Lung (tissue), 12 donors: ENCODE data around the gene RARS1. TPM values are rescaled to one million over a fixed set of nuclear protein-coding genes. Genes with fewer than 3 reads are reported as not detected.

Experiments
- ATAC-seq: fragments of 200-7000 bp; cut with Tn5 transposase; one replicate; pipeline ENCODE4 v1.9.1; 2020; ENCODE audit warnings: moderate number of reproducible peaks; ENCODE audit not compliant: insufficient read depth, low FRiP score
- DNase-seq, 3 donors: peaks; one replicate each; pipeline ENCODE4 v3.0.0-alpha.2; 2013 to 2017
- H3K27ac ChIP-seq, 2 donors: one replicate each; pipeline ENCODE4 v1.5.1; 2013; ENCODE audit warnings: mild to moderate bottlenecking in 2 of 2, moderate library complexity in 2 of 2, control low read depth in 1 of 2, inconsistent platforms in 1 of 2, low read depth in 1 of 2, low read length in 1 of 2
- H3K27me3 ChIP-seq, 3 donors: one replicate each; pipeline ENCODE4 v1.5.1; 2013; ENCODE audit warnings: low read length in 2 of 3; ENCODE audit not compliant: control insufficient read depth in 3 of 3, insufficient read depth in 3 of 3
- H3K36me3 ChIP-seq, 4 donors: one replicate each; pipeline ENCODE4 v1.5.1; 2013; ENCODE audit warnings: low read length in 4 of 4, mild to moderate bottlenecking in 1 of 4, moderate library complexity in 1 of 4; ENCODE audit not compliant: control insufficient read depth in 4 of 4, insufficient read depth in 4 of 4
- H3K4me1 ChIP-seq, 5 donors: one replicate each; pipeline ENCODE4 v1.5.1; 2013; ENCODE audit warnings: low read length in 5 of 5, mild to moderate bottlenecking in 2 of 5, moderate library complexity in 1 of 5; ENCODE audit not compliant: control insufficient read depth in 5 of 5, insufficient read depth in 5 of 5
- H3K4me3 ChIP-seq: one replicate; pipeline ENCODE4 v1.5.1; 2013; ENCODE audit warnings: mild to moderate bottlenecking, control low read depth, moderate library complexity
- H3K9ac ChIP-seq, 2 donors: one replicate each; pipeline ENCODE4 v1.5.1; 2013; ENCODE audit warnings: low read length in 2 of 2, control low read depth in 1 of 2; ENCODE audit not compliant: insufficient read depth in 1 of 2
- H3K9me3 ChIP-seq, 4 donors: one replicate each; pipeline ENCODE4 v1.5.1; 2013; ENCODE audit warnings: low read length in 3 of 4, mild to moderate bottlenecking in 1 of 4, moderate library complexity in 1 of 4; ENCODE audit not compliant: control insufficient read depth in 4 of 4, insufficient read depth in 3 of 4
- WGBS, 2 donors: extraction: QIAGEN DNeasy Blood & Tissue Kit; methylation state at CpG; one replicate each; pipeline ENCODE4 v1.1.7; 2013; 5-methylcytosine and 5-hydroxymethylcytosine counted together
- polyA plus RNA-seq, 2 donors: library from polyadenylated mRNA; stranded (reverse); fragments of 200-250 nt; gene quantifications; one replicate each; pipeline ENCODE4 v1.2.1, GENCODE V29; 2013
- total RNA-seq, 2 donors: library from RNA; depleted of rRNA in 1 of 2; stranded (reverse); fragments of >200 nt in 1 of 2; gene quantifications; one replicate each; pipeline ENCODE4 v1.2.1, GENCODE V29; 2014 to 2021
- TF ChIP-seq, protein P1 (sequence below): IDR thresholded peaks from 2 replicates; pipeline ENCODE4 v1.5.1; 2012; ENCODE audit warnings: mild to moderate bottlenecking; ENCODE audit errors: control extremely low read depth, extremely low read depth
- donor health status: control.
- donor health status: control.
- donor health status: Bipolar disorder and iron deficiency.
- donor health status: healthy.
- donor health status: DM: yes; HTN: yes; CAD: no.

Gene RARS1
- total and polyA plus RNA-seq, 4 donors = 28.5 to 116 (median 47.7) TPM

GRCh38 chr5:168494057-168494555 lies 7.8 kb downstream of the RARS1 start:
- Histone ChIP-seq H3K4me1 (no peaks in the 10 kb centered on the region), H3K27ac (no peak overlapping the region), H3K9me3 (no peaks in the 10 kb centered on the region), H3K27me3 (no peaks in the 10 kb centered on the region), H3K9ac (no peak overlapping the region), H3K4me3 (no peak overlapping the region), H3K36me3 (peaks cover 23 to 76% (median 56%) of the 10 kb centered on the region in 4 donors)
- TF ChIP-seq, protein P1, sequence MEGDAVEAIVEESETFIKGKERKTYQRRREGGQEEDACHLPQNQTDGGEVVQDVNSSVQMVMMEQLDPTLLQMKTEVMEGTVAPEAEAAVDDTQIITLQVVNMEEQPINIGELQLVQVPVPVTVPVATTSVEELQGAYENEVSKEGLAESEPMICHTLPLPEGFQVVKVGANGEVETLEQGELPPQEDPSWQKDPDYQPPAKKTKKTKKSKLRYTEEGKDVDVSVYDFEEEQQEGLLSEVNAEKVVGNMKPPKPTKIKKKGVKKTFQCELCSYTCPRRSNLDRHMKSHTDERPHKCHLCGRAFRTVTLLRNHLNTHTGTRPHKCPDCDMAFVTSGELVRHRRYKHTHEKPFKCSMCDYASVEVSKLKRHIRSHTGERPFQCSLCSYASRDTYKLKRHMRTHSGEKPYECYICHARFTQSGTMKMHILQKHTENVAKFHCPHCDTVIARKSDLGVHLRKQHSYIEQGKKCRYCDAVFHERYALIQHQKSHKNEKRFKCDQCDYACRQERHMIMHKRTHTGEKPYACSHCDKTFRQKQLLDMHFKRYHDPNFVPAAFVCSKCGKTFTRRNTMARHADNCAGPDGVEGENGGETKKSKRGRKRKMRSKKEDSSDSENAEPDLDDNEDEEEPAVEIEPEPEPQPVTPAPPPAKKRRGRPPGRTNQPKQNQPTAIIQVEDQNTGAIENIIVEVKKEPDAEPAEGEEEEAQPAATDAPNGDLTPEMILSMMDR = no peak
- DNase-seq (no peak), ATAC-seq (no peak)
- 94 to 95% methylated on average over 5 of the region's 5 CpGs for WGBS, 2 donors

DNA sequence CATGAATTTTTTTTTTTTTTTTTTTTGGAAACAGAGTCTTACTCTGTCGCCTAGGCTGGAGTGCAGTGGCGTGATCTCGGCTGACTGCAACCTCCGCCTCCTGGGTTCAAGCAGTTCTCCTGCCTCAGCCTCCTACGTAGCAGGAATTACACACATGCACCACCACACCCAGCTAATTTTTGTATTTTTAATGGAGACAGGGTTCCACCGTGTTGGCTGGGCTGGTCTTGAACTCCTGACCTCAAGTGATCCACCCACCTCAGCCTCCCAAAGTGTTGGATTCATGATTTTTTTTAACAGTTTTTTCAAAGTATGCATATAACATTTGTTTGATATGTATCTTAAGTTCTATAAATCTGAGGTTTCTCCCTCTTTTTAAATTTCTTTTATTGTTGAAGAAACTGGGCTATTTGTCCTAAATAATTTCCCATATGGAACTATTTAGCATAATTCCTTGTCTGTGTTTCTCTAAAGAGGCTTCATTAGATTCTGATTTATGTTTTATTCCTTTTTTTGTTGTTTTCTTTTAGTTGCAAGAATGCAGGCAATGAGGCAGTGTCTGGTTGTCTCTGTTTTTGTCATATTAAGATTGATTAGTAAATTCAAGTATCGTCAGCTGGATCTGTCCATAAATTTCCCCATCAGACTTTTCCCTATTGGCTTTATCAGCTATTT lies 16.4 kb downstream of the RARS1 start:
- DNase-seq (no peak), ATAC-seq (no peak)
- Histone ChIP-seq H3K27ac (no peak overlapping the region), H3K9ac (no peak overlapping the region), H3K9me3 (no peaks in the 10 kb centered on the region), H3K36me3 (peaks cover 15 to 29% (median 23%) of the 10 kb centered on the region in 4 donors), H3K27me3 (no peaks in the 10 kb centered on the region), H3K4me3 (no peak overlapping the region), H3K4me1 (no peaks in the 10 kb centered on the region)
- WGBS, 2 donors = 94% methylated on average over 7 of the region's 7 CpGs
- TF ChIP-seq, protein P1 = no peak

DNA sequence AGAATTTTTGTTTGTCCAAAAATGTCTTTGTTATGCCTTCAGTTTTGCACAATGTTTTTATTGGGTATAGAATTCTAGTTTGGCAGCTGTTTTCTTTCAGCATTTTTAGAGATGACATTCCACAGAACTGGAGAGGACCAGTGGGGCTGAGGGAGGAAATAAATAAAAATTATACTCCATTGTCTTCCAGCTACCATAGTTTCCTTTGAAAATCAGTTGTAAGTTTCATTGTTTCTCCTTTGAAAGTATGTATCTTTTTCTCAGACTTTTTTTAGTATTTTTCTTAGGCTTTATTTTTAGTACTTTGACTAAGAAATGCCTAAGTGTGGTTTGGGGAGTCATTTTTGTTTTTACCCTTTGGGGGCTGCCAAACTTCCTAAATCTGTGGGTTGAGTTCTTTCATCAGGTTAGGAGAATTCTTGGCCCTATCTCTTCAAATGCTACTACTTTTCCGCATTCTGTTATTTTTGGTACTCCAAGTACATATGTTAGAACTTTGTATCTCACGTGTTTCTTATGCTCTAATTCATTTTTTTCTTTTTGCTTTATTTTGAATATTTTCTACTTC lies 27.7 kb downstream of the RARS1 start:
- Histone ChIP-seq H3K4me3 (no peak overlapping the region), H3K4me1 (no peaks in the 10 kb centered on the region), H3K9me3 (peaks cover 0 to 10% (median 4%) of the 10 kb centered on the region in 4 donors), H3K36me3 (peaks cover 25 to 74% (median 62%) of the 10 kb centered on the region in 4 donors), H3K27me3 (no peaks in the 10 kb centered on the region), H3K9ac (no peak overlapping the region), H3K27ac (no peak overlapping the region)
- no peak for ATAC-seq
- no peak for DNase-seq
- TF ChIP-seq, protein P1 = no peak
- 98 to 100% methylated on average over 2 of the region's 2 CpGs for WGBS, 2 donors
